ENCODE data around the gene UBE2E1.
"Not testable (repeated sequence)": the region's sequence is repeated elsewhere in the genome, so short reads cannot be mapped to it uniquely, and the experiment has no call there.

UBE2E1 gene

DNA sequence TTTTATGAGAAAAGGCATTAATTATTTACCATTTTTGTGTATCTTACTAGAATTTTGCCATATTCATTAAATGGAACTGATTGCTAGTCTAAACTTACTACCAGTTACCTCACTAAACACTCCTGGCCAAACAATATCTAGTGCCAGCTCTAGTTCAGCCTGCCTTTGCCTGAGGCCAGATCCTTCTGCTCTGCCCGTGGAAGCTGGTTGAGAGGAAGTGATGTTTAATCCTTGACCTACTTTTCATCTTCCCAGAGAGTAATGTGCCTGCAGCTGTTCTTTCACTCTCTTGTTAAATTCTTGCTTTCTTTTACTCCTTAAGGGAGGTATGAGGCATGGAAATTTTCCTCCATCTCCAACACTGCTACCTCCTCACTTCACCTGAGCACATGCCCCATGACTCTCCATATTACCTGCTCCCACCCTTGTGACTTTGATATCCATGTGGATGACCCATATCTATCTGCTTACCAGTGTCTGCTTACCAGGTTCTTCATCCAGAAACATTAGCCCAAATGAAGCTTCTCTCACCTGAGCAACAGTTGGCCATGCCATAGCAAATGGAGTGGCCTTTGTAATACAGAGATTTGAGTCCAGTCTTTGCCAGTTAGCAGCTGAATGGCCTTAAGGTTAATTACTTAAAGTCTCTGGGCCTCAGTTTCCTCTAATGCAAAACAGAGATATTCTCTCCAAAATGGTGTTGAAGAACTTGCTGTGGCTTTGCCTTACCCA, 53.4 kb downstream of the UBE2E1 start:
- no peak for DNase-seq

DNA sequence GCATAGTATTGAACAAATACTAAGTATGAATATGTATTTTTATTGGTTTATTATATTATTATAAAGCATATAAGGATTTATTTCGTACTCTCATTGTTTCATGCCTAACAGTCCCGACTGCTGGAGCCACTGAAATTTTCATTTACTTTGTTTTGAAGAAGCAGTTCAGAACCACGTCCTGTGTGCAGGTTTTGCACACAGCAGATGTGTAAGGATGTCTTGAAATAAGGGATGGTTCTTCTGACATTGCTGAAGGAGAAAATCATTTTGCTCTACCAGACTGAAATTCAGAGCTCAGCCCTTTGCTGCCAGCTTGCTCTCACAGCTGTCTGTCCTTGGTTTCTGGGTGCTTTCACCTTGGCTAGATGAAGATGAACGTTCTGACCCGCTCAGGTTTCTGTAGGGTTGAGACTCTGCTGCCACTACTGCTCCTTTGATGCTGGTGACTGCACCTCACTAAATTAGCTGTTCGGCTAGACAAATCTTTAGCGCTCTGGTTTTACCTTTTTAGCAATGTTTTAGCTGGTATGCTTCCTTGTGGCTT, 54.2 kb downstream of the UBE2E1 start:
- no peak for DNase-seq

DNA sequence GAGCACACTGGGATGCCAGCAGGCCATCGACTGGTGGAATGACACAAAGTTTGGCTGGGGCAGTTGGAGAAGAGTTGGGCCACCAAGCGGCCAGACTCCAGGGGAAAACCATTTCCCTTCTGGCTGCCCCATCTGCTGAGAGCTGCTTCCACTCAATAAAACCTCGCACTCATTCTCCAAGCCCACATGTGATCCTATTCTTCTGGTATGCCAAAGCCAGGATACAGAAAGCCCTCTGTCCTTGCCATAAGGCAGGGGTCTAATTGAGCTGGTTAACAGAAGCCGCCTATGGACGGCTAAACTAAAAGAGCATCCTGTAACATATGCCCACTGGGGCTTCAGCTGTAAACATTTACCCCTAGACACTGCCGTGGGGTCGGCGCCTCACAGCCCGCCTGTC, 55.9 kb downstream of the UBE2E1 start:
- no peak for DNase-seq

DNA sequence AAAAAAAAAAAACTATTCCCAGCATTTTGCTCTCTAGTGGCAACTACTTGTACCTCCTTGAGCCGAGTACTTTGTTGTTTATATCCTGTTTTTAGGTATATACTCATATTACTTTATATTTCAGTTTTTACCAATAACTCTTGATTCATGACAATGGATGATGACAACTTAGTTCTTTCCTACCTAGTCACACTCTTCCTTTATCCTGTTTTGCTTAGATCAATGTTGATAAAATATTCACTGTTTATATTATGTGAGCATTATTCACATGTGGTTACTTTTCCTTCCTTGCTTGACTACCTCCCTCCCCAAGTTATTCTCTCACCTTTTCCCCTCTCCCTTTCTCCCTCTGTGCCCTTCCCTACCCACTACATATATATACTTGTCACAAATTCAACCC, 57.3 kb downstream of the UBE2E1 start:
- DNase-seq = no peak

DNA sequence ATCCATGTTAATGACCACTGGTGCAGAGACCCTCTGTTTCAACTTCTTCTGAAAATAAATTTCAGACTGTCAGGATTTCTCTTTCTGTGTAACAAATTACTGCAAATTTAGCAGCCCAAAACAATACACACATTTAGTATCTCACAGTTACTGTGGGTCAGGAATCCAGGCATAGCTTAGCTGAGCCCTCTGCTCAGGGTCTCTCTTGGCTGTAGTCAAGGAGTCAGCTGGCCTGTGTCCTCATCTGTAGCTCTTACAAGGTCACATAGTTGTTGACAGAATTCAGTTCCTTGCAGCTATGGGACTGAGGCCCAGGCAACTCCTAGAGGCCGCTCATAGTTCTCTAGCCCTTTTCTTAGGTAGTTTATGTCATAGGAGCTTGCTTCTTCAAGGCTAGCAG, 59.2 kb downstream of the UBE2E1 start:
- DNase-seq = no peak

DNA sequence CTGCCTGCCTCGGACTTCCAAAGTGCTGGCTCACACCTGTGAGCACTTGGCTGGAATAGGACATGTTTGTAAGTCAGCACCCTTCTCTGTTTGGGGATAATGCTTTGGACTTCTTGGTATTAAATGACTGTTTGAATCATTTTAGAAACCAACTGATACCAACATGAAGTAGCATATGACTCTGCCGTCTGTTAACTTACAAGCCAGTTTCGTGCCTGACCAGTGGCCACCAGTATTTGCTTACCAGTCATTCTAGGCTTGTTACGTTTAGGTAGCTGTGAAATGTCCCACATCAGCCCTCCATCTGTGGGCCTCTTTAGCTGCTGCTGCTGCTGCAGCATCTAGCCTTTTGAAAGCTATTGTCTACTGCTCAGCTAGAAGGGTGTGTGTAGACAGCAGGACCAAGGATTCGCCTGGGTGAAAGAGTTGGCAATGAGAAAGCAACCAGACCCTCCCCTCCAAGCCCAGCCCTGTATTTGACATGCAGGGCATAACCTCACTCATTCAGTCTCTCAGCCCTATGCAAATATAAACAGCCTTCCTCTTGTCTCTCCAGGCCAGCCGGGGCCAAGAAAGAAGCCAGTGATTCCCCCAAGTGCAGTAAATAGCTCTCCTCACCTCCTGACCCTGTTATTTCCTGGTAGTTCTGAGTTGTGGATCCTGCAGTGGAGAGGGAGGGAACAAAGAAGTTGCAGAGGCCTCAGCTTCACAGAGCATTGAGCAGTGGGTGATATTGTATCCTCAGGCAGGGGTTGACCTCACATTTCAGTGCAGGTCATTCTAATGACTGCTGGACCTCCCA, 60.0 kb downstream of the UBE2E1 start:
- DNase-seq = peak; percentile 59

DNA sequence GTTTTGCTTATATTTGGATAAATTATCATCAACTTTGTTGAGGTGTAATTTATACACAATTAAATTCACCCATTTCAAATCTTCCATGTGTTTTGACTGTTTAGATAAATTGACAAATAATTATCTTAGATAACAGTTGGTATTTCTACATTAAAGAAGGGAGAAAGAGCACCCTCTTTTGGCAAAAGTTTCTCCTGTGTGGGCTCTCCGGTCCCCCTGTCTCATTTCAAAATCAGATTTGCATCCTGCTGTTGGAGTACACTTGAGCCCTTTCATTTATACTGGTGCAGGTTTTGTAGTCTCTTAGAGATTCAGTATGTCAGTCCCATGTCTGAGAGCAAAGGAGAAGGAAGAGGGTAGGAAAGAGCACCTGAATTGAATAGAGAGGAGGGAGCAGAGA, 61.6 kb downstream of the UBE2E1 start:
- no peak for DNase-seq

DNA sequence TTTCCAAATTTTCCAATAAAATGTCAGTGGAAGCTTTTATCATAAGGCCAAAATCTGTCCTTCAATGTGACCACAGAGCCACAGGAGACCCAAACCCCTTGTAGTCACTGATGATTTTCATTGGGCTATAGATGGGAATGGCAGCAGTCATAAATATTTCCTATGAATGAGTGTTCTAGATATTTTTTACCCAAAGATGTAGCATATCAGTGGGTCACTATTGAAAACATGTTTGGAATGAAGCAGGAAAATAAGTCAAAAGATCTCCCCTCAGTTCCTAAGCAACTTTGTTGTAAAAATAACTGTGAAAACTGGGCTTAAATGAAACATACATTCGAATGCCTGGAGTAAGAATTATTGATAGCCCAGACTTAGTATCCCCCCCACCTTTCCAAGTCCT, 62.1 kb downstream of the UBE2E1 start:
- no peak for DNase-seq

DNA sequence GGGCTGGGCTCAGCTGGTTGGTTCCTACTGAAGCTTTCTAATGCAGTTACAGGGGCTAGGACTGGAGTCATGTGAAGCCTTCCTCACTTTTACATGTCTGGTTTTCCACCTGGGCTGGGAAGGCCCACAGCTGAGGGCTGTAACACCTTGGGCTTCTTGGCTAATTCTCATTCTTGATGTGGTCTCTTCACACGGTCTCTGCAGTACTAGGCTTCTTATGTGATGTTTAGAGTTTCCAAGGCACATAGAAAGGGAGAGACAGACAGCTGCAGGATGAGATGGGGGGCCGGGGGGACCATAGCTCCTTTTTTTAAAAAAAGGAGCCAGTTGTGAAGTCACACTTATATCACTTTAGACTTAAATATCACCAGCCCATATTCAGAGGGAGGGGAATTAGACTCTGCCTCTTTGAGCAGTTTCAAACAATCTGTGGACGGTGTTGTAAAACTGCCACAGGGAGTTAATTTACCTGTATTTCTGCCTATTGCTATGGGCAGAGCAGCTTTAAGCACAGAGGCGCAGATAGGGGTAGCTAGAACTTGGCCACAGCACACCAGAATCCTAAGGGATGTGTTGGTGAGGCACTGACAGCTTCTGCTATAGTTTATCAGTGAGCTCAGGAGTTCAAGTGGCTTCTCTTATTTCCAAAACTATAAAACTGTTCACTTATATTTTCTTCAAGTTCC, 64.4 kb downstream of the UBE2E1 start:
- DNase-seq = no peak

DNA sequence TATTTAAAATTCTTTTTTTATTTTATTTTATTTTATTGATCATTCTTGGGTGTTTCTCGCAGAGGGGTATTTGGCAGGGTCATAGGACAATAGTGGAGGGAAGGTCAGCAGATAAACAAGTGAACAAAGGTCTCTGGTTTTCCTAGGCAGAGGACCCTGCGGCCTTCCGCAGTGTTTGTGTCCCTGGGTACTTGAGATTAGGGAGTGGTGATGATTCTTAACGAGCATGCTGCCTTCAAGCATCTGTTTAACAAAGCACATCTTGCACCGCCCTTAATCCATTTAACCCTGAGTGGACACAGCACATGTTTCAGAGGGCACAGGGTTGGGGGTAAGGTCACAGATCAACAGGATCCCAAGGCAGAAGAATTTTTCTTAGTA, 64.9 kb downstream of the UBE2E1 start:
- DNase-seq = not testable (repeated sequence)

DNA sequence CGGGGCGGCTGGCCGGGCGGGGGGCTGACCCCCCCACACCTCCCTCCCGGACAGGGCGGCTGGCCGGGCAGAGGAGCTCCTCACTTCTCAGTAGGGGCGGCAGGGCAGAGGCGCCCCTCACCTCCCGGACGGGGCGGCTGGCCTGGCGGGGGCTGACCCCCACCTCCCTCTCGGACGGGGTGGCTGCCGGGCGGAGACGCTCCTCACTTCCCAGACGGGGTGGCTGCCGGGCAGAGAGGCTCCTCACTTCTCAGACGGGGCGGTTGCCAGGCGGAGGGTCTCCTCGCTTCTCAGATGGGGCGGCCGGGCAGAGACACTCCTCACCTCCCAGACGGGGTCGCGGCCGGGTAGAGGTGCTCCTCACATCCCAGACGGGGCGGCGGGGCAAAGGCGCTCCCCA, 65.6 kb downstream of the UBE2E1 start:
- not testable (repeated sequence) for DNase-seq

DNA sequence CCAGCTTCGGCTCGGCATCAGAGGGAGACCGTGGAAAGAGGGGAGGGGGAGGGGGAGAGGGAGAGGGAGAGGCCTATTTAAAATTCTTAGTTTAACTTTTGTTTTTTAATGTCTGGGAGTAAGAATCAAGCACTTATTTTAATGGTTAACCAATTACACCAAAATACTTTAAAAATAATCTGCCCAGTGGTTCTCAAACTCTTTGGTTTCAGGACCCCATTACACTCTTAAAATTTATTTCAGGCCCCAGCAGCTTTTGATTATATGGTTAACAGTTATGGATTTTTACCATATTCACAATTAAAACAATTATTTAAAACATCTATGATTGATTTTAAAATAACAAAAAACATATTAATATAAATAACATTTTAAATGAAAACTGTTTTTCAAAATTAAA, 66.6 kb downstream of the UBE2E1 start:
- DNase-seq = no peak

DNA sequence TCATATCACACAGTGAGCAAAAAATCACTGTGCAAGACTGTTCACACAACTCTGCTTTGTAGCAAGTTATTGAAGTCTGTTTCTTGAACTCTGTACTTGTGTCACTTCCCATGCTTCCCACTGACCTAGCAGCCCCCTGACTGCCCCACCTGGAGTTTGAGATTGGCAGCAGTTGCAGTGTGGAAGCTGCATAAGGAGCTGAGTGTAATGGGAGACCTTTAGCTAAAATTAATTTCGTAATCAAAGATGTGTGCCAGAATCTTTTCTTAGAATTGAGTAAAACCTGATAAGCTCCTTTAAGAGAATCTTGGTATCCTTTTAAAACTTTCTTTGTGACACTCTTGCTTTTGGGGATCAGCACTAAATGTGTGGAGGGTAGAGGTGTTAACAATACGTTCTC, 68.2 kb downstream of the UBE2E1 start:
- no peak for DNase-seq

DNA sequence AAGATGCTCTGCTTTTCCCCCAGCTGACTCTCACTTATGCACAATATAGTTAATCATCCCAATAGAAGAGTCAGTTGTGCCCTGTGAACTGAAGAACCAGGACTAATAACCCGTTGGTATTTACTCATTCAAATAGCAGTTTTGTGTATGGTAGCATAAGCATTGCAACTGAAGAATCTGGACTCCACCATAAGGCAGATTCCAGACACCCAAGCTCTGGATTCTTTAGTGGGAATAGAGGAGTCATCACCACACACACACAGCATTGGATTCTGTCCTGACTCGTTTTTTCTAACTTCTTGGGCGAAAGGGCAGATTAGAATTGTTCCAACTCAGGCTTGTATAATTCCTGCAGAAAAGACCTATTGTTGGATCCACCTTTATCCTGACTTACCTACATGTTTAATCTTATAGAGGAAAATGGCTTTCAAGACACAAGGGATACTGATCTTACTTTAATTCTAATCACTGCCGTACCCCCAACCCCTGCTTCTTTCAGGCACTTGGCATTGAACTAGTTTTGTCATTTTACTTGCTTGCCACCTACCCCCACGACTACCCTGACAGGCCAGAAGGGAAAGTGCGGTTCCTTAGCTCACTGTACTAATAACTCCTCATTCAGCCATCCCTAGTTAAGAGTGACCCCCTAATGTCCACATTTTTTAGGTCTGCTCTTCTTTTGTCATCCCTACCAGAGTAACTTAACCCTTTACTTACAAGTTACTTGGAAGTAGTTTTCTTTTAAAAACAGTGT, 68.8 kb downstream of the UBE2E1 start:
- no peak for DNase-seq

DNA sequence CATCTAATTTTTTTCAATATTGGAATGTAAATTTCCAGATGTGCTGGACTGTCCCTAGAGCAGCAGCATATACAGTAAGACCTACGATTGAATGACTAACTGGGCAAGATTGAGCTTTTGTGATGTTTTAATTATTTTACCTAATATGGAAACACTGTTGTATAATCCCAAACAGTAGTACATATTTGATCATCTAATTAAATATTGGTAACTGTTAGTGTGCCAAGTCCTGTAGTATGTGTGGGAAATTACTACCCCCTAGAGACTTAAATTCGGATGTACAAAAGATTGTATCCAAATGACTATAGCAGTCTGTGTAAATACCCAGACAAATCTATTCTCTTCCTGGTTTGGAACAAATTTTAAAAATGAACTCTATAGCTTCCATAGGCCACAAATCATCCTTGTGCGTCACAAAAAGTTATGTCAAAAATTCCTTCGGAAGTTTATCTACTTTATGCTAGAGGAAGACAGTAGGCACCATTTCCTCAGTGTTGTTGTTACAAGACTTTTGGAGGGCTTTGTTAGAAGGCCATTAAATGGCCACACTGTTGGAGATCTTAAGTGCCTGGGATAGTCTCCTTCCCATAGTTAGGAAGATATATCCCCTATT, 69.5 kb downstream of the UBE2E1 start:
- DNase-seq = no peak

DNA sequence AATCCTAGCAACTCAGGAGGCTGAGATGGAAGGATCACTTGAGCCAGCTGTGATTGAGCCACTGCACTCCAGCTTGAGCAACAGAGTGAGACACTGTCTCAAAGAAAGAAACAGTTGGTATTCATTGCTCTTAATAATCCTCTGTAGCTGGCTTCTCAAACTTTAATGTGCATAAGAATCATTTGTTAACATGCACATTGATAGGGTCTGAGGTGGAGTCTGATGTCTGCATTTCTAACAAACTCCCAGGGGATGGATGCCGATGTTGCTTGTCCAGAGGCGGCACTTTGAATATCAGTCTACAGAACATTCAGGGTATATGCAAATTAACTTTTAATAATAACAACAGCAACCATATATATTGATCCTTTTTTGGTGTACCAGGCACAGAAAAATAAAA, 71.2 kb downstream of the UBE2E1 start:
- DNase-seq = no peak

DNA sequence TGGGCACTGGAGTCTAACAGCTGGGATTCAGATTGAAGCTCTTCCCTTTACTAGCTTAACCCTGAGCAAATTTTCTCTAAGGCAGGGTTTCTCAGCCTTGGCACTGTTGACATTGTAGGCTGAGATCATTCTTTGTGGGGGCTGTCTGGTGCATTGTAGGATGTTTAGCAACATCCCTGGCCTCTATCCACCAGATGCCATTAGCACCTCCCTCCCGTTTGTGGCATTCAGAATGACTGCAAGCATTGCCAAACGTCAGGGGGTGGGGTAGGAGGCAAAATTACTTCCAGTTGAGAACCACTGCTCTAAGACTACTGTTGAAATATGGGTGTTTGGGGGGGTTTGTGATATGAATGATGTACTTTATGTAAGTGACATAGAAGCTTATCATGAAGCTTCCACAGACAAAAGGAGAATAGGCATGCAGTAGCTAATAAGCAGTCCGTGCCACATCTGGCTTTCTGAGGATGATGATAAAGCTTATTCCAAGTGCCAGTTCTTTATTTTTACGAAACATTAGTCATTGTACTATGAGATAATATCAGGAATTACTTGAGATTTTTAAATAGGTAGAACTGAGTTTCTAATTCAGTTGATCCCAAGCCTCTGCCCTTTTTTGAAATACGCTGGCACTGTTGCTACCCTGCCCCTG, 71.7 kb downstream of the UBE2E1 start:
- DNase-seq = no peak

DNA sequence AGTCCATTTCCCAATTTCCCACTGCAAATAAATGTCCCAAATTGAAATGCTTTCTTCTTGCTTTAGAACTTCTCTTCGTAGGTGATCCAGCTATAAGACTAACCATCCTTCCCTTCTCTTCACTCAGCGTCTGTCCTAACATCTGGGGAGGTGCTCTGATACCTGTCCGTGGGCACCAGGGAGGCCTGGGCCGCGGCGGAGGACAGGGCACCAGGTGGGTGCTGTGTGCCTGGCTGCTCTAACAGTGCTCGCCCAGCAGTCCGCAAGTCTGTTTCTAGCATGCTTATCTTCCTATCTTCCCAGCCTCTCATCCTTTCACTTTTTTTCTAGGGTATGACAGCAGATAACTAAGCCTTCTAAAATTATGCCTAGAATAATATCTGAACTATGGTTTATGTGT, 73.7 kb downstream of the UBE2E1 start:
- no peak for DNase-seq

DNA sequence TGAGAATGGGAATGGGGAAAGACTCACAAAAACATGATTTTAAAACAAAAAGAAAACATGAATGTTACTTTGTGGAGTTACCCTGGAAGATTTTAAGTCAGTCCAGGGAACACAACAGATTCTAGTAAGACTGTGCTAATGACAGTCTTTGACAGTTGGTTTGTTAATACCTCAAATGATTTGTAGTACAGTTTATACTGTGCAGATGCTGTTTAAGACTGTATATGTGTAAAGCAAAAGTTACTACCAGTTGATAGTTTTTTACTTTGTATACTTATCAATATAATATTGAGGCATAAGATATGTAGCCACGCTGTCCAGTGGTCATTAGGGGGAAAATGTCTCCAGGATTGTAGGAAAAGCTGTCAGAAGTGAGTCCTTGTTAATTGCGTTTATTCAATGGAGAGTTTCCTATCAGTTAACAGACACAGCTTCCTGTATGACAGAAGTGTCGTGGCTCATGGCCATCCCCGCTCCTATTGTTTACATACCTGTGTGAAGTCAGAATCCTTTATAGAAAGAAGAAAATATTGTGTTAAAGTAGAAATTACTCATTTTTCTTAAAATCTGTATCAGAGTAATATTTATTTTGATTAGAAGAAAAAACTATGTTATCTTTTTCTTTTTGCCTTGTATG, 75.1 kb downstream of the UBE2E1 start:
- no peak for DNase-seq

DNA sequence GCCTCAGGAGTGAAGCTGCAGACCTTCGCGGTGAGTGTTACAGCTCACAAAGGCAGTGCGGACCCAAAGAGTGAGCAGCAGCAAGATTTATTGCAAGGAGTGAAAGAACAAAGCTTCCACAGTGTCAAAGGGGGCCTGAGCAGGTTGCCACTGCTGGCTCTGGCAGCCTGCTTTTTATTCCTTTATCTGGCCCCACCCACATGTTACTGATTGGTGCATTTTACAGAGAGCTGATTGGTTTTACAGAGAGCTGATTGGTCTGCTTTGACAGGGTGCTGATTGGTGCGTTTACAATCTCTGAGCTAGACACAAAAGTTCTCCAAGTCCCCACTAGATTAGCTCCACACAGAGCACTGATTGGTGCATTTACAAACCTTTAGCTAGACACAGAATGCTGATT, 76.2 kb downstream of the UBE2E1 start:
- DNase-seq = not testable (repeated sequence)

DNA sequence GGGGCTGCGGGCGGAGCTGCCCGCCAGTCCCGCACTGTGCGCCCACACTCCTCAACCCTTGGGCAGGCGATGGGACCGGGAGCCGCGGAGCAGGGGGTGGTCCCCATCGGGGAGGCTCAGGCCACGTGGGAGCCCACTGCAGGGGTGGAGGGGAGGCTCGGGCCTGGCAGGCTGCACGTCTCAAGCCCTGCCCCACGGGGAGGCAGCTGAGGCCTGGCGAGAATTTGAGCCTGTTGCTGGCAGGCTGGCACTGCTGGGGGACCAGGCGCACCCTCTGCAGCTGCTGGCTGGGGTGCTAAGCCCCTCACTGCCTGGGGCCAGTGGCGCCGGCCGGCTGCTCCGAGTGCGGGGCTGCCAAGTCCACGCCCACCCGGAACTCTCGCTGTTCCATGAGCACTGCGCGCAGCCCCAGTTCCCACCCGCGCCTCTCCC, 76.7 kb downstream of the UBE2E1 start:
- no peak for DNase-seq

All from right hindlimb (tissue), 1 donor.